ENCODE results near the gene WDR7. TPM values are rescaled to one million over a fixed set of nuclear protein-coding genes. Genes with fewer than 3 reads are reported as not detected.

WDR7 gene
- total RNA-seq, 4 donors from 2014 or later: 19.3 to 51.4 (median 28.8) TPM

GRCh38 chr18:56812674-56813073 lies 161.5 kb downstream of the WDR7 start:
- Histone ChIP-seq H3K27ac (no peak overlapping the region), H3K27me3 (no peaks in the 10 kb centered on the region), H3K36me3 (peaks cover 0 to 5% of the 10 kb centered on the region in 2 donors), H3K4me1 (no peaks in the 10 kb centered on the region), H3K4me3 (no peak overlapping the region), H3K9me3 (no peaks in the 10 kb centered on the region)
- ATAC-seq: no peak
- 88 to 100% methylated on average over 3 to 4 of the region's 5 CpGs for WGBS, 2 donors (ENCODE audit: low coverage in 1 of 2)
- no peak for TF ChIP-seq POLR2A (IDR thresholded peaks at IDR 0.05)
- no peak for TF ChIP-seq POLR2AphosphoS5 (IDR thresholded peaks at IDR 0.05)
- TF ChIP-seq, protein P1, sequence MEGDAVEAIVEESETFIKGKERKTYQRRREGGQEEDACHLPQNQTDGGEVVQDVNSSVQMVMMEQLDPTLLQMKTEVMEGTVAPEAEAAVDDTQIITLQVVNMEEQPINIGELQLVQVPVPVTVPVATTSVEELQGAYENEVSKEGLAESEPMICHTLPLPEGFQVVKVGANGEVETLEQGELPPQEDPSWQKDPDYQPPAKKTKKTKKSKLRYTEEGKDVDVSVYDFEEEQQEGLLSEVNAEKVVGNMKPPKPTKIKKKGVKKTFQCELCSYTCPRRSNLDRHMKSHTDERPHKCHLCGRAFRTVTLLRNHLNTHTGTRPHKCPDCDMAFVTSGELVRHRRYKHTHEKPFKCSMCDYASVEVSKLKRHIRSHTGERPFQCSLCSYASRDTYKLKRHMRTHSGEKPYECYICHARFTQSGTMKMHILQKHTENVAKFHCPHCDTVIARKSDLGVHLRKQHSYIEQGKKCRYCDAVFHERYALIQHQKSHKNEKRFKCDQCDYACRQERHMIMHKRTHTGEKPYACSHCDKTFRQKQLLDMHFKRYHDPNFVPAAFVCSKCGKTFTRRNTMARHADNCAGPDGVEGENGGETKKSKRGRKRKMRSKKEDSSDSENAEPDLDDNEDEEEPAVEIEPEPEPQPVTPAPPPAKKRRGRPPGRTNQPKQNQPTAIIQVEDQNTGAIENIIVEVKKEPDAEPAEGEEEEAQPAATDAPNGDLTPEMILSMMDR (IDR thresholded peaks at IDR 0.05): no peak
- no peak for TF ChIP-seq EP300 (IDR thresholded peaks at IDR 0.05)

DNA sequence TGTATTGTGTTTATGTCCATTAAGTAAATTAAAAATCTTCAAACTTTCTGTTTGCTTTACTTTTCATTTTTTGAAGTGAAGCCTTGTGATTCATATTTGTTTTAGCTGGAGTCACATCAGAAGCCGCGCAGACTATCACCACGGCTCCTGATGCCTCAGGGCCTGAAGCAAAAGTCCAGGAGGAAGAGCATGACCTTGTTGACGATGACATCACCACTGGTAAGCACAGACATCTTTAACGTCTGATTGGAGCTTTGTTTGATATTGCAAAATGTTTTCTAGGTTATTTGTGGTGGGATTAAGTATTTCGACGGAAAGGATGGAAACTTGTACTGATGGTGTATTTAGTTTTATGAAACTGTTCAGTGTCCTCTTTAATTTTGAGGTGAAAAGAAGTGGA lies 164.8 kb downstream of the WDR7 start:
- H3K4me3 ChIP-seq: no peak overlapping the region
- ATAC-seq: no peak
- no peaks in the 10 kb centered on the region for H3K27me3 ChIP-seq
- no peaks in the 10 kb centered on the region for H3K9me3 ChIP-seq
- WGBS, 2 donors (ENCODE audit: low coverage in 1 of 2): 86 to 93% methylated on average over 7 of the region's 7 CpGs
- H3K4me1 ChIP-seq: no peaks in the 10 kb centered on the region
- no peak overlapping the region for H3K27ac ChIP-seq
- TF ChIP-seq, protein P1 (IDR thresholded peaks at IDR 0.05): no peak
- TF ChIP-seq EP300 (IDR thresholded peaks at IDR 0.05): no peak
- TF ChIP-seq POLR2A (IDR thresholded peaks at IDR 0.05): no peak
- TF ChIP-seq POLR2AphosphoS5 (IDR thresholded peaks at IDR 0.05): no peak
- peaks cover 0 to 5% of the 10 kb centered on the region in 2 donors for H3K36me3 ChIP-seq

- H3K27me3 ChIP-seq: no peaks in the 10 kb centered on the region
- H3K27ac ChIP-seq: no peak overlapping the region
- H3K4me3 ChIP-seq: no peak overlapping the region
- H3K4me1 ChIP-seq: no peaks in the 10 kb centered on the region
- no peaks in the 10 kb centered on the region for H3K9me3 ChIP-seq
- TF ChIP-seq, protein P1 (IDR thresholded peaks at IDR 0.05): no peak
- TF ChIP-seq POLR2A (IDR thresholded peaks at IDR 0.05) (no peak), POLR2AphosphoS5 (IDR thresholded peaks at IDR 0.05) (no peak)
- ATAC-seq: no peak
- H3K36me3 ChIP-seq: peaks cover 0 to 13% of the 10 kb centered on the region in 2 donors
- 86% methylated on average over 1 of the region's 1 CpG; no CpG with 5 or more reads in 1 of the 2 donors for WGBS, 2 donors (ENCODE audit: low coverage in 1 of 2)
Measured at GRCh38 chr18:56823986-56824565, 172.9 kb downstream of the WDR7 start.

GRCh38 chr18:56825321-56825720 lies 174.2 kb downstream of the WDR7 start:
- Histone ChIP-seq H3K9me3 (no peaks in the 10 kb centered on the region), H3K27ac (no peak overlapping the region), H3K4me1 (no peaks in the 10 kb centered on the region), H3K4me3 (no peak overlapping the region), H3K27me3 (no peaks in the 10 kb centered on the region), H3K36me3 (peaks cover 0 to 13% of the 10 kb centered on the region in 2 donors)
- WGBS, 2 donors (ENCODE audit: low coverage in 1 of 2): 75 to 100% methylated on average over 1 of the region's 1 CpG
- no peak for TF ChIP-seq POLR2A (IDR thresholded peaks at IDR 0.05)
- TF ChIP-seq EP300 (IDR thresholded peaks at IDR 0.05): no peak
- TF ChIP-seq, protein P1 (IDR thresholded peaks at IDR 0.05): no peak
- TF ChIP-seq POLR2AphosphoS5 (IDR thresholded peaks at IDR 0.05): no peak
- no peak for ATAC-seq

DNA sequence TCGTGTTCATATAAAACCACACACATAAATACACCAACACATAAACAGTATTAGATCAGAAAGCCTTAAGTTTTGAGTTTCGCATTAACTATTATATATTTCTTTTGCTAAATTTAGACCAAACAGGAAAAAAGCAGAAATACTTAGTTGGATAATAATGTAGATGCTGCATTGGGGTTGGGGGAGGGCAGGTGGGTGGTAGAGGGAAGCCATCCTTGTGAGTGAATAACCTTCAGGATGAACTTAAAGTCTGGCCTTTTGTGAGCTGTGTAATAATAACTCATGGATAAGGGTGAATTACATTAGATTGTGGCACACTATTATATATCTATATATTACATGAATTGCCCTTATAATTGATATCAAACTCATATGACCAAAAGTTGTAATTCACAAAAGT lies 174.7 kb downstream of the WDR7 start:
- H3K4me3 ChIP-seq: no peak overlapping the region
- TF ChIP-seq POLR2A (IDR thresholded peaks at IDR 0.05) (no peak), POLR2AphosphoS5 (IDR thresholded peaks at IDR 0.05) (no peak), EP300 (IDR thresholded peaks at IDR 0.05) (no peak)
- TF ChIP-seq, protein P1 (IDR thresholded peaks at IDR 0.05): no peak
- H3K27ac ChIP-seq: no peak overlapping the region
- WGBS, 2 donors (ENCODE audit: low coverage in 1 of 2): 64 to 100% methylated on average over 2 of the region's 2 CpGs
- H3K27me3 ChIP-seq: no peaks in the 10 kb centered on the region
- ATAC-seq: no peak
- no peaks in the 10 kb centered on the region for H3K4me1 ChIP-seq
- peaks cover 0 to 13% of the 10 kb centered on the region in 2 donors for H3K36me3 ChIP-seq
- no peaks in the 10 kb centered on the region for H3K9me3 ChIP-seq

Measured in gastroesophageal sphincter (tissue), 4 donors.